B cell (primary cell): ENCODE data around the gene MPIG6B. TPM values are rescaled to one million over a fixed set of nuclear protein-coding genes. Genes with fewer than 3 reads are reported as not detected.

Source experiments
- ATAC-seq: fragments of 200-7000 bp; cut with Tn5 transposase; one replicate; pipeline ENCODE4 v1.10.0; 2021; ENCODE audit warnings: low read depth, mild to moderate bottlenecking, moderate number of reproducible peaks, moderate library complexity
- CTCF ChIA-PET: fragments of 350-600 bp; sonication (Branson Sonifier 250); formaldehyde crosslinking; loops from one replicate; lab custom pipeline; 2021; ENCODE audit warnings: antibody characterized with exemption, inconsistent platforms; lab: Charles Lee
- POLR2A ChIA-PET: fragments of 350-600 bp; sonication (Branson Sonifier 250); formaldehyde crosslinking; loops from one replicate; lab custom pipeline; 2021; ENCODE audit warnings: antibody characterized with exemption; lab: Charles Lee
- DNase-seq: peaks from one replicate; pipeline ENCODE4 v3.0.0; 2013
- H2AFZ ChIP-seq: 2 replicates; pipeline ENCODE4 v1.6.1; 2012; ENCODE audit warnings: mild to moderate bottlenecking, low read depth, low read length; ENCODE audit not compliant: insufficient read depth, poor library complexity, severe bottlenecking
- H3K27ac ChIP-seq, 2 donors: 1 replicate in 1 of 2; 2 replicates in 1 of 2; pipeline ENCODE4 v1.5.1; 2012 to 2013; ENCODE audit warnings: low read length in 2 of 2, mild to moderate bottlenecking in 2 of 2, moderate library complexity in 1 of 2
- H3K27me3 ChIP-seq, 4 experiments: fragments of 200-600 bp in 1 of 4; sonication (generic) in 1 of 4; replicated peaks in 1 of 4; 1 replicate in 2 of 4; 2 replicates in 2 of 4; pipeline versions ENCODE4 v1.6.1 to v1.7.0; 2013 to 2016; ENCODE audit warnings: low read length in 3 of 4, mild to moderate bottlenecking in 2 of 4, mixed read lengths in 1 of 4, moderate library complexity in 1 of 4; ENCODE audit not compliant: insufficient read depth in 4 of 4, control insufficient read depth in 3 of 4; ENCODE audit errors: control extremely low read depth in 1 of 4
- H3K36me3 ChIP-seq, 2 experiments: replicated peaks in 1 of 2; 1 replicate in 1 of 2; 2 replicates in 1 of 2; pipeline versions ENCODE4 v1.6.1 to v1.7.1; 2013; ENCODE audit warnings: low read length in 1 of 2; ENCODE audit not compliant: insufficient read depth in 2 of 2, control insufficient read depth in 1 of 2; ENCODE audit errors: control extremely low read depth in 1 of 2, extremely low read depth in 1 of 2
- H3K4me1 ChIP-seq, 2 donors: fragments of 200-600 bp in 1 of 2; sonication (generic) in 1 of 2; 1 replicate in 1 of 2; 2 replicates in 1 of 2; pipeline versions ENCODE4 v1.5.1 to v1.6.1; 2013 to 2017; ENCODE audit warnings: low read length in 2 of 2; ENCODE audit not compliant: control insufficient read depth in 2 of 2, insufficient read depth in 2 of 2
- H3K4me2 ChIP-seq: replicated peaks from 2 replicates; pipeline ENCODE3; 2012; ENCODE audit warnings: mild to moderate bottlenecking, low read depth, low read length; ENCODE audit not compliant: poor library complexity, severe bottlenecking
- H3K4me3 ChIP-seq, 5 experiments: fragments of 200-600 bp in 1 of 5; sonication (generic) in 1 of 5; 1 replicate in 3 of 5; 2 replicates in 2 of 5; pipeline versions ENCODE4 v1.5.1 to v1.7.0; 2011 to 2016; ENCODE audit warnings: low read length in 4 of 5, mild to moderate bottlenecking in 4 of 5, low read depth in 2 of 5, control low read depth in 1 of 5, moderate library complexity in 1 of 5; ENCODE audit not compliant: insufficient read depth in 1 of 5; ENCODE audit errors: control extremely low read depth in 1 of 5, extremely low read depth in 1 of 5
- H3K79me2 ChIP-seq: fragments of 200-600 bp; sonication (generic); one replicate; pipeline ENCODE4 v1.6.0; 2016; ENCODE audit warnings: low read length; ENCODE audit not compliant: control insufficient read depth, insufficient read depth
- H3K9ac ChIP-seq: fragments of 200-600 bp; sonication (generic); 2 replicates; pipeline ENCODE4 v1.6.1; 2017; ENCODE audit warnings: mild to moderate bottlenecking, low read length, moderate library complexity
- H3K9me3 ChIP-seq, 3 donors: one replicate each; pipeline versions ENCODE4 v1.6.1 to v1.7.1; 2013; ENCODE audit warnings: low read length in 2 of 3; ENCODE audit not compliant: control insufficient read depth in 2 of 3, insufficient read depth in 1 of 3; ENCODE audit errors: control extremely low read depth in 1 of 3
- H4K20me1 ChIP-seq: 2 replicates; pipeline ENCODE4 v1.6.0; 2012; ENCODE audit warnings: mild to moderate bottlenecking, low read length; ENCODE audit not compliant: insufficient read depth, control insufficient read depth, poor library complexity, severe bottlenecking
- H3K27ac Mint-ChIP-seq: one replicate; pipeline ENCODE4 v1.8.0; 2021; ENCODE audit warnings: mixed read lengths
- H3K27me3 Mint-ChIP-seq: one replicate; pipeline ENCODE4 v1.8.0; 2021; ENCODE audit warnings: mixed read lengths
- H3K4me1 Mint-ChIP-seq: one replicate; pipeline ENCODE4 v1.8.0; 2021; ENCODE audit warnings: mixed read lengths
- H3K4me3 Mint-ChIP-seq: one replicate; pipeline ENCODE4 v1.8.0; 2021; ENCODE audit warnings: mixed read lengths
- H3K9me3 Mint-ChIP-seq: one replicate; pipeline ENCODE4 v1.8.0; 2022; ENCODE audit warnings: mixed read lengths; ENCODE audit not compliant: insufficient read depth
- CTCF ChIP-seq: fragments of 200-600 bp; IDR thresholded peaks from one replicate; pipeline ENCODE4 v1.8.0; 2022; ENCODE audit warnings: antibody characterized with exemption, mild to moderate bottlenecking
- EZH2 ChIP-seq: IDR thresholded peaks from 2 replicates; pipeline ENCODE4 v1.6.1; 2012; ENCODE audit warnings: borderline replicate concordance, low read depth, mild to moderate bottlenecking, moderate library complexity, low read length; ENCODE audit not compliant: insufficient read depth, poor library complexity, severe bottlenecking
- WGBS: methylation state at CpG from one replicate; pipeline ENCODE4 v1.1.5; 2013; ENCODE audit warnings: missing lambda C conversion rate; ENCODE audit not compliant: insufficient coverage; 5-methylcytosine and 5-hydroxymethylcytosine counted together
- intact Hi-C: fragments of 100-400 bp; cut with micrococcal nuclease; formaldehyde crosslinking; loops from one replicate; pipeline ENCODE4 v1.10.0; 2022
- polyA plus RNA-seq: library from polyadenylated mRNA; depleted of rRNA; stranded (reverse); fragments of >200 nt; gene quantifications from 2 replicates; pipeline ENCODE4 v1.2.3, GENCODE V29; 2012
- total RNA-seq, 2 donors: library from RNA; stranded (reverse); fragments of 120-200 nt in 1 of 2; gene quantifications; 1 replicate in 1 of 2; 2 replicates in 1 of 2; pipeline versions ENCODE4 v1.2.3 to v1.2.4, GENCODE V29; 2013 to 2022

The MPIG6B gene
- total and polyA plus RNA-seq, 2 donors (not counting 1 experiment from before 2014, with no cell fraction given) = 0.54 to 1.6 TPM

GRCh38 chr6:31691564-31692108 is 31.5 kb upstream of the MPIG6B start:
- H3K27ac Mint-ChIP-seq = no peak overlapping the region
- no peak overlapping the region for H3K9ac ChIP-seq
- 96% methylated on average over 9 of the region's 12 CpGs for WGBS
- H3K27ac ChIP-seq = no peak overlapping the region
- H3K27me3 Mint-ChIP-seq = no peaks in the 10 kb centered on the region
- H4K20me1 ChIP-seq = no peaks in the 10 kb centered on the region
- CTCF ChIA-PET = interaction anchor here (1.0 to 1.6 kb wide), 2 partner anchors 78 to 80 kb away, joined by 3 to 4 read pairs; no protein-coding TSS in a partner anchor
- H3K9me3 Mint-ChIP-seq = no peaks in the 10 kb centered on the region
- DNase-seq (no peak), ATAC-seq (no peak)
- H3K4me3 Mint-ChIP-seq = no peak overlapping the region
- POLR2A ChIA-PET = no interaction called here
- peaks cover 0 to 82% of the 10 kb centered on the region in 2 experiments for H3K36me3 ChIP-seq
- H3K4me3 ChIP-seq = no peak overlapping the region
- H3K4me1 Mint-ChIP-seq = peaks cover 17% of the 10 kb centered on the region
- no peaks in the 10 kb centered on the region for H3K9me3 ChIP-seq
- intact Hi-C loops = no loop called here
- TF ChIP-seq CTCF (no peak), EZH2 (no peak)
- no peaks in the 10 kb centered on the region for H3K79me2 ChIP-seq
- no peak overlapping the region for H3K4me2 ChIP-seq
- H3K4me1 ChIP-seq = peaks cover 10 to 18% of the 10 kb centered on the region in 2 donors
- H2AFZ ChIP-seq = no peak overlapping the region
- H3K27me3 ChIP-seq = no peaks in the 10 kb centered on the region

- Histone ChIP-seq H3K79me2 (no peaks in the 10 kb centered on the region), H3K36me3 (peaks cover 0 to 82% of the 10 kb centered on the region in 2 experiments), H3K27ac (no peak overlapping the region), H2AFZ (no peak overlapping the region), H4K20me1 (no peaks in the 10 kb centered on the region), H3K9me3 (no peaks in the 10 kb centered on the region), H3K4me2 (no peak overlapping the region), H3K4me1 (peaks cover 10 to 18% of the 10 kb centered on the region in 2 donors), H3K27me3 (no peaks in the 10 kb centered on the region), H3K9ac (no peak overlapping the region), H3K4me3 (no peak overlapping the region)
- Mint-ChIP-seq H3K4me1 (peaks cover 17% of the 10 kb centered on the region), H3K9me3 (no peaks in the 10 kb centered on the region), H3K27ac (no peak overlapping the region), H3K4me3 (no peak overlapping the region), H3K27me3 (no peaks in the 10 kb centered on the region)
- DNase-seq (no peak), ATAC-seq (no peak)
- WGBS = 100% methylated on average over 3 of the region's 4 CpGs
- ChIA-PET POLR2A (interaction anchor here (0.6 kb wide), 2 partner anchors 140 to 193 kb away, joined by 5 read pairs; no protein-coding TSS in a partner anchor), CTCF (interaction anchor here (0.9 kb wide), 1 partner anchor 141 kb away, joined by 4 read pairs; no protein-coding TSS in a partner anchor)
- TF ChIP-seq CTCF (no peak), EZH2 (no peak)
- intact Hi-C loops = no loop called here
These were observed 30.8 kb upstream of the MPIG6B start for GRCh38 chr6:31692353-31692752.
